Measurements from ENCODE around the gene FNDC3B.

FNDC3B gene

DNA sequence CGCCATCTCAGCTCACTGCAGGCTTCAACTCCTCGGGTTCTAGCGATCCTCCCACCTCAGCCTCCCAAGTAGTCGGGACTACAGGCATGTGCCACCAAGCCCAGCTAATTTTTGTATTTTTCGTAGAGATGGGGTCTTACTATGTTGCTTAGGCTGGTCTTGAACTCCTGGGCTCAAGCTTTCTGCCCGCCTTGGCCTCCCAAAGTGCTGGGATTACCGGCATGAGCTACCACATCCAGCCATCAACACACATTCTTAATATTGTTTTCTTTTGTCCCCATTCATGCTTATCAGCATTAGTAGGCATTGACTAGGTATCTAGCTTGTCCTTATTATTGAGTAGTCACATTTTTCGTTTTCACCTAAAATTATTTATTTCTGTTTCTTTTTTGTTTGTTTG is 240.6 kb downstream of the FNDC3B start:
- DNase-seq (ENCODE audit: low spot score) = no peak
- in situ Hi-C loops (cut with MboI; ENCODE audit: low pct_unique_long_range_greater_than_20kb, low sequenced_read_pairs, unreplicated experiment) = no loop called here
- TF ChIP-seq, protein P1, sequence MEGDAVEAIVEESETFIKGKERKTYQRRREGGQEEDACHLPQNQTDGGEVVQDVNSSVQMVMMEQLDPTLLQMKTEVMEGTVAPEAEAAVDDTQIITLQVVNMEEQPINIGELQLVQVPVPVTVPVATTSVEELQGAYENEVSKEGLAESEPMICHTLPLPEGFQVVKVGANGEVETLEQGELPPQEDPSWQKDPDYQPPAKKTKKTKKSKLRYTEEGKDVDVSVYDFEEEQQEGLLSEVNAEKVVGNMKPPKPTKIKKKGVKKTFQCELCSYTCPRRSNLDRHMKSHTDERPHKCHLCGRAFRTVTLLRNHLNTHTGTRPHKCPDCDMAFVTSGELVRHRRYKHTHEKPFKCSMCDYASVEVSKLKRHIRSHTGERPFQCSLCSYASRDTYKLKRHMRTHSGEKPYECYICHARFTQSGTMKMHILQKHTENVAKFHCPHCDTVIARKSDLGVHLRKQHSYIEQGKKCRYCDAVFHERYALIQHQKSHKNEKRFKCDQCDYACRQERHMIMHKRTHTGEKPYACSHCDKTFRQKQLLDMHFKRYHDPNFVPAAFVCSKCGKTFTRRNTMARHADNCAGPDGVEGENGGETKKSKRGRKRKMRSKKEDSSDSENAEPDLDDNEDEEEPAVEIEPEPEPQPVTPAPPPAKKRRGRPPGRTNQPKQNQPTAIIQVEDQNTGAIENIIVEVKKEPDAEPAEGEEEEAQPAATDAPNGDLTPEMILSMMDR (IDR thresholded peaks at IDR 0.05; ENCODE audit: extremely low read depth, insufficient read depth, missing control alignments) = no peak

DNA sequence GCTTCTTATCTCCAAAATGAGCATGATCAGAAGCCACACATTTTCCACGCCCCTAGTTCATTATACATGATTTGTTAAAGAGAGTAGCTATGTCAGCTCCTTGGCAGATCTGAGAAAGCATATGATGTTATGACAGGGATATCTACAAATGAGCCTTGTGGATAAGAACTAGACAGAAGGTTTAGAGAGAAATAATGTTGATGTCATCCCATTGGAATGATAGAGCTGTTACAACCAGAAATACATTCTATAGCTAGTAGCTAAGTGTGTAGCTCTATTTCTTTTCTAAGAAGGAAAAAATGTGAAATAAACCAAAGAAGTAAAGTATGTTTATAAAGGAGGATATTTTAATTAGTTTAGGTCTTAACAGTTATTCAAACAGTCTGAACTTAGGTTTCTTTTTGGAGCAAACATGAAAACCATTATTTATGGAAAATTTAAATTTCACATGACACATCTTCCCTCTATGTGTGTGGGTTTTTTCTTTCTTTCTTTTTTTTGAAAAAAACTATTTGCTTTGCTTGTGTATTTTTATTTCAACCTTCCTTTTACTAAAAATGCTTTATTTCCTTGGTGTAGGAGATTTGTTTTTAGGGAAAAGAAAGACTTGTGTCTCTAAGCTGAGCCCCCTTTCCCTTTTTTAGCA is 241.2 kb downstream of the FNDC3B start:
- no peak for DNase-seq (ENCODE audit: low spot score)
- TF ChIP-seq, protein P1 (IDR thresholded peaks at IDR 0.05; ENCODE audit: extremely low read depth, insufficient read depth, missing control alignments) = no peak
- in situ Hi-C loops (cut with MboI; ENCODE audit: low pct_unique_long_range_greater_than_20kb, low sequenced_read_pairs, unreplicated experiment) = no loop called here

DNA sequence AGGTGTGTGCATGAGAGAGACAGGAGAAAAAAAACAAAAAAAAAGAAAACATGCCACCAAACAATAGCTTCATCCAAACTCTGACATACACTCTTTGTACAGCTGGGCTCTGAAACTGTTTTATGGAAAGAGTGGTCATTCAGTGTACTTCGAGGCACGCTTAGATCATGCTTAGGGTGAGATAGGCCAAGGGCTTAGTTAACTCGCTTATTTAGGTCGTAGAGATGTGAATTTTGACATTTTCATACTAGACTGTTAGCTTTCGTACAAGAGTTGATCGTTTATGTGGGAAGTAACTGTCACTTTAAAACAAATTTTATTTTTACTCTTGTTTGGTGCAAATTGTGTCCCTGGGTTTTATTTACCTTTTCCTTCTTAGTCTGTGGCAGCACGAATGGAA is 242.5 kb downstream of the FNDC3B start:
- in situ Hi-C loops (cut with MboI; ENCODE audit: low pct_unique_long_range_greater_than_20kb, low sequenced_read_pairs, unreplicated experiment) = no loop called here
- no peak for DNase-seq (ENCODE audit: low spot score)
- TF ChIP-seq, protein P1 (IDR thresholded peaks at IDR 0.05; ENCODE audit: extremely low read depth, insufficient read depth, missing control alignments) = no peak

DNA sequence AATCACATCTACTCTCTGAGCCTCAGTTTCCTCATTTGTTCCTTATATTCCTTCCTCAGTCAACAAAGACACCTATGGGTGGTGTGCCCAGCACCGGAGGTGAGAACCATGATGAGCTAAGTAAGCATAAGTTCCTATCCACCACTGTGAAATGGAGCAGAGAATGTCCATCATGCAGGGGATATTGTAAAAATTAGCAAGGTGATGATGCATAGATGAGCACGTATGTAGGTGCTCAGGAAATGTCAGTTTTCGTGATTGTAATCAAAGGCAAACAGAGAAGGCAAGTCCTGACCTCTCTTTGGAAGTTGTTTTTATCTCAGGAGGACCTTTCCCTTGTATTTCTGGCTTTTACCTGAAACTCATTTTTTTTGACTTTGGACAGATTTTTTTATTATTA is 243.5 kb downstream of the FNDC3B start:
- DNase-seq (ENCODE audit: low spot score) = no peak
- TF ChIP-seq, protein P1 (IDR thresholded peaks at IDR 0.05; ENCODE audit: extremely low read depth, insufficient read depth, missing control alignments) = no peak
- in situ Hi-C loops (cut with MboI; ENCODE audit: low pct_unique_long_range_greater_than_20kb, low sequenced_read_pairs, unreplicated experiment) = no loop called here

DNA sequence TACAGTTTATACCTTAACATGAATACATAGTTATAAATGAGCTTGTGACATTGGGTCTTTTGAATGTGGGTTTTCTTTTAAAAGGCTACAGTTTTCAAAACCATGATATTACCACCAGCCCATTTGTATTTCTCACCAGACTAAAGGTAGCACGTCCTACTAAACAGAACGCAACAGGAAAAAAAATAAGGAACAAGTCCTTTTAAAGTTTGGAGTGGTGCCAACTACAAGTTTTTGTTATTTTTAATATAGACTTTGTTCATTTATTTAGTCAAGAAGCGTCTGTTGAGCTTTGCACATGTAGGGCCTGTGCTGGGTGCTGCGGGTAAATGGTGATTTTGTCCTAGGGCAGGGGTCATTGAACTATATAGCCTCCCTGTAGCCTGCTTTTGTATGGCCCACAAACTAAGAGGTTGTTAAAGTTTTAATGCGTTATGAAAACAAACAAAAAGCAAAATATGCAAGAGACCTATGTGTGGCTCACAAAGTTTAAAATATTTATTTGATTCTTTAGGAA is 244.5 kb downstream of the FNDC3B start:
- TF ChIP-seq, protein P1 (IDR thresholded peaks at IDR 0.05; ENCODE audit: extremely low read depth, insufficient read depth, missing control alignments) = no peak
- in situ Hi-C loops (cut with MboI; ENCODE audit: low pct_unique_long_range_greater_than_20kb, low sequenced_read_pairs, unreplicated experiment) = no loop called here
- no peak for DNase-seq (ENCODE audit: low spot score)

DNA sequence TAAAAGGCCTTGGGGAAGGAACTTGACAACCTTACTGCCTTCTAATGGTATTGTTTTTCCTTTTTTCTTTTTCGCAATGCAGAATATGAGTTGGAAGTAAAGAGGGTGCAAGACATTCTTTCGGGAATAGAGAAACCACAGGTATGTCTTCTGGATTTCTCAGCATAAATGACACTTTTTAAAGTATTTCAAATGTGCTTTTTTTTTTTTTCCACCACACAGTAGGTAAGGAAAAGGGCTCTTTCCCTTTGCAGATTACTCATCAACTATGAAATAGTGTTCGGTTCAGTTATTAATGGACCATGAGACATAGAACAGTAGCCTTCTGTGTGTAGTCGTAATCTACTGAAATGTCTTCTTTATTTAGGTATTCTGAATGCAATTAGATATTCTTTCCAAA is 246.5 kb downstream of the FNDC3B start:
- in situ Hi-C loops (cut with MboI; ENCODE audit: low pct_unique_long_range_greater_than_20kb, low sequenced_read_pairs, unreplicated experiment) = no loop called here
- DNase-seq (ENCODE audit: low spot score) = no peak
- TF ChIP-seq, protein P1 (IDR thresholded peaks at IDR 0.05; ENCODE audit: extremely low read depth, insufficient read depth, missing control alignments) = no peak

Data from GM13977 (cell line).